ENCODE measurements around the gene SLC4A4.

Gene SLC4A4

GRCh38 chr4:71333368-71333767 lies 5.5 kb upstream of the SLC4A4 start:
- TF ChIP-seq USF1 (IDR thresholded peaks at IDR 0.05) (no peak), REST (IDR thresholded peaks at IDR 0.05; ENCODE audit: low read depth) (no peak), EGR1 (IDR thresholded peaks at IDR 0.05) (no peak), YY1 (IDR thresholded peaks at IDR 0.05; ENCODE audit: low read depth) (no peak), EP300 (IDR thresholded peaks at IDR 0.05; ENCODE audit: borderline replicate concordance) (no peak), ZBTB7A (IDR thresholded peaks at IDR 0.05; ENCODE audit: low read depth) (no peak), TAF1 (IDR thresholded peaks at IDR 0.05; ENCODE audit: low read depth) (no peak), RAD21 (IDR thresholded peaks at IDR 0.05; ENCODE audit: low read depth) (no peak), CREB1 (IDR thresholded peaks at IDR 0.05; ENCODE audit: low read depth) (no peak), FOXM1 (IDR thresholded peaks at IDR 0.05; ENCODE audit: borderline replicate concordance, low read depth) (no peak), TCF12 (IDR thresholded peaks at IDR 0.05; ENCODE audit: low read depth) (no peak), NFIC (IDR thresholded peaks at IDR 0.05) (no peak), CEBPB (IDR thresholded peaks at IDR 0.05) (no peak), TEAD4 (IDR thresholded peaks at IDR 0.05) (no peak)
- TF ChIP-seq, protein P1, sequence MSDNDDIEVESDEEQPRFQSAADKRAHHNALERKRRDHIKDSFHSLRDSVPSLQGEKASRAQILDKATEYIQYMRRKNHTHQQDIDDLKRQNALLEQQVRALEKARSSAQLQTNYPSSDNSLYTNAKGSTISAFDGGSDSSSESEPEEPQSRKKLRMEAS (IDR thresholded peaks at IDR 0.05): no peak

- no peak for TF ChIP-seq TCF12 (IDR thresholded peaks at IDR 0.05; ENCODE audit: low read depth)
- no peak for TF ChIP-seq NFIC (IDR thresholded peaks at IDR 0.05)
- TF ChIP-seq TAF1 (IDR thresholded peaks at IDR 0.05; ENCODE audit: low read depth): no peak
- TF ChIP-seq FOXM1 (IDR thresholded peaks at IDR 0.05; ENCODE audit: borderline replicate concordance, low read depth): no peak
- TF ChIP-seq, protein P1 (IDR thresholded peaks at IDR 0.05): no peak
- TF ChIP-seq TEAD4 (IDR thresholded peaks at IDR 0.05): no peak
- TF ChIP-seq ZBTB7A (IDR thresholded peaks at IDR 0.05; ENCODE audit: low read depth): no peak
- TF ChIP-seq CEBPB (IDR thresholded peaks at IDR 0.05): no peak
- no peak for TF ChIP-seq RAD21 (IDR thresholded peaks at IDR 0.05; ENCODE audit: low read depth)
- no peak for TF ChIP-seq EGR1 (IDR thresholded peaks at IDR 0.05)
- no peak for TF ChIP-seq REST (IDR thresholded peaks at IDR 0.05; ENCODE audit: low read depth)
- TF ChIP-seq USF1 (IDR thresholded peaks at IDR 0.05): no peak
- no peak for TF ChIP-seq CREB1 (IDR thresholded peaks at IDR 0.05; ENCODE audit: low read depth)
- no peak for TF ChIP-seq YY1 (IDR thresholded peaks at IDR 0.05; ENCODE audit: low read depth)
- TF ChIP-seq EP300 (IDR thresholded peaks at IDR 0.05; ENCODE audit: borderline replicate concordance): no peak
Measured at GRCh38 chr4:71333960-71334359, 4.9 kb upstream of the SLC4A4 start.

GRCh38 chr4:71334465-71334882 lies 4.3 kb upstream of the SLC4A4 start:
- TF ChIP-seq REST (IDR thresholded peaks at IDR 0.05; ENCODE audit: low read depth): no peak
- TF ChIP-seq TCF12 (IDR thresholded peaks at IDR 0.05; ENCODE audit: low read depth): no peak
- no peak for TF ChIP-seq TAF1 (IDR thresholded peaks at IDR 0.05; ENCODE audit: low read depth)
- no peak for TF ChIP-seq YY1 (IDR thresholded peaks at IDR 0.05; ENCODE audit: low read depth)
- no peak for TF ChIP-seq EGR1 (IDR thresholded peaks at IDR 0.05)
- no peak for TF ChIP-seq CREB1 (IDR thresholded peaks at IDR 0.05; ENCODE audit: low read depth)
- no peak for TF ChIP-seq EP300 (IDR thresholded peaks at IDR 0.05; ENCODE audit: borderline replicate concordance)
- TF ChIP-seq RAD21 (IDR thresholded peaks at IDR 0.05; ENCODE audit: low read depth): no peak
- no peak for TF ChIP-seq USF1 (IDR thresholded peaks at IDR 0.05)
- no peak for TF ChIP-seq NFIC (IDR thresholded peaks at IDR 0.05)
- no peak for TF ChIP-seq FOXM1 (IDR thresholded peaks at IDR 0.05; ENCODE audit: borderline replicate concordance, low read depth)
- no peak for TF ChIP-seq CEBPB (IDR thresholded peaks at IDR 0.05)
- no peak for TF ChIP-seq ZBTB7A (IDR thresholded peaks at IDR 0.05; ENCODE audit: low read depth)
- TF ChIP-seq TEAD4 (IDR thresholded peaks at IDR 0.05): no peak
- TF ChIP-seq, protein P1 (IDR thresholded peaks at IDR 0.05): no peak
